IPS-18a (cell line): ENCODE measurements around the gene PAPLN.

Source experiments
- H3K27ac ChIP-seq: one replicate; pipeline ENCODE4 v1.5.1; 2013; ENCODE audit warnings: low read length
- H3K27me3 ChIP-seq: one replicate; pipeline ENCODE4 v1.6.1; 2013; ENCODE audit warnings: mild to moderate bottlenecking, low read length; ENCODE audit not compliant: control insufficient read depth, insufficient read depth
- H3K36me3 ChIP-seq: one replicate; pipeline ENCODE4 v1.6.1; 2013; ENCODE audit warnings: low read depth, low read length; ENCODE audit not compliant: control insufficient read depth
- H3K4me1 ChIP-seq: one replicate; pipeline ENCODE4 v1.6.1; 2013; ENCODE audit warnings: low read depth, low read length; ENCODE audit not compliant: control insufficient read depth
- H3K4me3 ChIP-seq: one replicate; pipeline ENCODE4 v1.5.1; 2013; ENCODE audit warnings: low read length
- H3K9ac ChIP-seq: one replicate; pipeline ENCODE4 v1.6.1; 2013; ENCODE audit warnings: mild to moderate bottlenecking, low read length, moderate library complexity
- H3K9me3 ChIP-seq: one replicate; pipeline ENCODE4 v1.6.1; 2013; ENCODE audit warnings: low read depth, low read length; ENCODE audit not compliant: control insufficient read depth

Gene PAPLN

GRCh38 chr14:73216030-73216429 is 21.3 kb upstream of the PAPLN start:
- H3K27ac ChIP-seq = no peak overlapping the region
- H3K9me3 ChIP-seq = no peaks in the 10 kb centered on the region
- H3K4me1 ChIP-seq = no peaks in the 10 kb centered on the region
- H3K4me3 ChIP-seq = no peak overlapping the region
- no peaks in the 10 kb centered on the region for H3K27me3 ChIP-seq
- H3K9ac ChIP-seq = no peak overlapping the region
- H3K36me3 ChIP-seq = peaks cover 32% of the 10 kb centered on the region

- Histone ChIP-seq H3K9ac (no peak overlapping the region), H3K9me3 (no peaks in the 10 kb centered on the region), H3K36me3 (peaks cover 31% of the 10 kb centered on the region), H3K4me3 (no peak overlapping the region), H3K27me3 (no peaks in the 10 kb centered on the region), H3K27ac (no peak overlapping the region), H3K4me1 (peaks cover 3% of the 10 kb centered on the region)
Measured at GRCh38 chr14:73217411-73217810, 19.9 kb upstream of the PAPLN start.

DNA sequence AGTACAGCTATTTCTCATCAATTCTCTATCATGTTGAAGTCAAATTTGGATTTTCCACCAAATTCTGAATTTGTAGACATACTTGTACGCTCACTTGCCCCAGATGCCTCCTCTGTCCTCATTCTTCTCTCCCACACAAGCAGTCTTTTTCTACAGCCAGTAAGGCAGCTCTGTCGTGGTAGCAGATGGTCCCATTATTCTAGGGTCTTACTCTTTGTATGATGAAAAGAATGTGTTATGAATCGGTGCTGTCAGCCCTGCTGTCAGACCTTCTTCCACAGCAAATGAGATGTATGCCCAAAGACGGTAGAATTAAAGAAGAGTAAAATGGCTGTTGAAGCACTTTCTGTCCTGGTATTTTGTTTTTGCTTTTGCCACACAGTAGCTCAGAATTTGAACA is 17.2 kb upstream of the PAPLN start:
- no peaks in the 10 kb centered on the region for H3K9me3 ChIP-seq
- no peak overlapping the region for H3K27ac ChIP-seq
- H3K27me3 ChIP-seq = no peaks in the 10 kb centered on the region
- H3K36me3 ChIP-seq = peaks cover 19% of the 10 kb centered on the region
- H3K4me3 ChIP-seq = no peak overlapping the region
- no peak overlapping the region for H3K9ac ChIP-seq
- peaks cover 13% of the 10 kb centered on the region for H3K4me1 ChIP-seq

DNA sequence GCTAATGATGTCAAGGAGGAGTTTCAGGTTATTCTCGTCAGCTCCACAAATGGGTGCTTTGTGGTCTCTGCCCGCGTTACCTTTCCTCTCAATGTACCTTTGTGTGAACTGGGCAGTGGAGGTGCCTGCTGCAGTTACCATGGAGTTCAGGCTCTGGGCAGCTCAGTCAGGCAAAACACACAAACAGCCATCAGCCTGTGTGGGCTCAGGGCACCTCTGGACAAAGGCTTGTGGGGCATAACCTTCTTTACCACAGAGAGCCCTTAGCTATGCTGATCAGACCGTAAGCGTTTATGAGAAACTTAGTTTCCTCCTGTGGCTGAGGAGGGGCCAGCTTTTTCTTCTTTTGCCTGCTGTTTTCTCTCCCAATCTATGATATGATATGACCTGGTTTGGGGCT is 16.7 kb upstream of the PAPLN start:
- Histone ChIP-seq H3K36me3 (peaks cover 19% of the 10 kb centered on the region), H3K9me3 (no peaks in the 10 kb centered on the region), H3K9ac (no peak overlapping the region), H3K4me1 (peaks cover 13% of the 10 kb centered on the region), H3K27me3 (no peaks in the 10 kb centered on the region), H3K27ac (no peak overlapping the region), H3K4me3 (no peak overlapping the region)

GRCh38 chr14:73221945-73222344 is 15.4 kb upstream of the PAPLN start:
- Histone ChIP-seq H3K9ac (no peak overlapping the region), H3K36me3 (peaks cover 19% of the 10 kb centered on the region), H3K27me3 (no peaks in the 10 kb centered on the region), H3K4me3 (no peak overlapping the region), H3K4me1 (peaks cover 13% of the 10 kb centered on the region), H3K9me3 (no peaks in the 10 kb centered on the region), H3K27ac (no peak overlapping the region)

- Histone ChIP-seq H3K27ac (no peak overlapping the region), H3K36me3 (peaks cover 13% of the 10 kb centered on the region), H3K9ac (no peak overlapping the region), H3K4me3 (no peak overlapping the region), H3K27me3 (no peaks in the 10 kb centered on the region), H3K9me3 (no peaks in the 10 kb centered on the region), H3K4me1 (peaks cover 13% of the 10 kb centered on the region)
Measured at GRCh38 chr14:73223049-73223448, 14.3 kb upstream of the PAPLN start.

DNA sequence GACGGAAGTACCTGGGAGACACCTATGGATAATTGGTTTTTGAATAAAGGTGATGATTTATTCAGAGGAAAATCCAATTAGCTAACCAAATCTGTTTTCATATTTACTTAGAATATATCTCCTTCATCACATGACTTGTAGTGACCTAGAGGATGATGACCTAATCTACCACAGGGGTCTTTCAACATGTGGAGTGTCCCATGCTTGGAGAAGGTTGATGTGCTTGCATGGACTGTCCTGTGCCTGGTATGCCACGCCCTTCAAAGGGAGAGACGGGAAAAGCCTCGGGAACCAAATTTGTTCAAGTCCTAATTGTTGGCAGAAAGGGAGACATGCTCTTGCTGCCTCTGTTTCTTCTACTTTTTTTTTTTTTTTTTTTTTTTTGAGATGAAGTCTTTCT is 11.8 kb upstream of the PAPLN start:
- Histone ChIP-seq H3K36me3 (no peaks in the 10 kb centered on the region), H3K9me3 (no peaks in the 10 kb centered on the region), H3K27ac (no peak overlapping the region)

GRCh38 chr14:73227812-73228781 is 9.2 kb upstream of the PAPLN start:
- no peak overlapping the region for H3K27ac ChIP-seq
- no peaks in the 10 kb centered on the region for H3K36me3 ChIP-seq
- H3K4me1 ChIP-seq = peaks cover 14% of the 10 kb centered on the region
- no peak overlapping the region for H3K4me3 ChIP-seq
- no peak overlapping the region for H3K9ac ChIP-seq
- no peaks in the 10 kb centered on the region for H3K9me3 ChIP-seq
- H3K27me3 ChIP-seq = no peaks in the 10 kb centered on the region

More for the DNA sequence above, 11.8 kb upstream of the PAPLN start:
- Histone ChIP-seq H3K9ac (no peak overlapping the region), H3K4me1 (peaks cover 13% of the 10 kb centered on the region), H3K27me3 (no peaks in the 10 kb centered on the region), H3K4me3 (no peak overlapping the region)

GRCh38 chr14:73230051-73230450 is 7.3 kb upstream of the PAPLN start:
- Histone ChIP-seq H3K27me3 (peaks cover 6% of the 10 kb centered on the region), H3K27ac (no peak overlapping the region), H3K9ac (no peak overlapping the region), H3K9me3 (no peaks in the 10 kb centered on the region), H3K36me3 (no peaks in the 10 kb centered on the region), H3K4me3 (no peak overlapping the region), H3K4me1 (peaks cover 30% of the 10 kb centered on the region)

GRCh38 chr14:73231981-73232851 is 5.1 kb upstream of the PAPLN start:
- no peaks in the 10 kb centered on the region for H3K9me3 ChIP-seq
- H3K9ac ChIP-seq = no peak overlapping the region
- peaks cover 50% of the 10 kb centered on the region for H3K4me1 ChIP-seq
- no peak overlapping the region for H3K4me3 ChIP-seq
- H3K36me3 ChIP-seq = no peaks in the 10 kb centered on the region
- H3K27ac ChIP-seq = no peak overlapping the region
- H3K27me3 ChIP-seq = peaks cover 19% of the 10 kb centered on the region

DNA sequence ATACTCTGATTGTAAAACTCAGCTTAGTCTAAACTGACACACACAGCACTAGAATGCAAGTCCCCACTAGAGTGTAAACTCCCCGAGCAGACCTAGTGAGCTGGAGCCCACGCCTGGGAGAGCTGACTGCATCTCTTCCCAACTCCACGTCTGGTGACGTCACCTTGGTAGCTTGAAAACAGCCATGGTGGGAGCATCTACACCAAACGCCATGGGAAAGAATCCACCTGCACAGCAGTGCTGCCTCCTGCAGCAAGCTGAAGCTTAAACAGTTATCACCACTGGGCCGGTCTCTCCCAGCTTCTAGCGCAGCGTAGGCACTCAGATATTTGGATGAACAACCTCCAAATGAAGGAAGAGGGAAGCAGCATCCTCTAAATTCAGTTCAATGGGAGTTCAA is 4.3 kb upstream of the PAPLN start:
- Histone ChIP-seq H3K9me3 (no peaks in the 10 kb centered on the region), H3K4me1 (peaks cover 50% of the 10 kb centered on the region), H3K36me3 (no peaks in the 10 kb centered on the region), H3K4me3 (no peak overlapping the region), H3K9ac (no peak overlapping the region), H3K27me3 (peaks cover 26% of the 10 kb centered on the region), H3K27ac (no peak overlapping the region)
